ACHN (cell line): Measurements from ENCODE around the gene BRSK2.
"Not testable (repeated sequence)": the region's sequence is repeated elsewhere in the genome, so short reads cannot be mapped to it uniquely, and the experiment has no call there.

Experiments used
- DNase-seq: peaks from one replicate; pipeline ENCODE4 v3.0.0-alpha.2; 2015
- in situ Hi-C: cut with HindIII; loops from 2 replicates; pipeline ENCODE4 v1.10.0; 2017; ENCODE audit warnings: low sequenced_read_pairs, low pct_ligation_motif_present, low pct_unique_long_range_greater_than_20kb

Gene BRSK2

GRCh38 chr11:1402355-1403077, 12.8 kb downstream of the BRSK2 start:
- in situ Hi-C loops, result no loop called here
- no peak for DNase-seq

- in situ Hi-C loops, result no loop called here
- no peak for DNase-seq
Observed at GRCh38 chr11:1403078-1403620, 13.4 kb downstream of the BRSK2 start.

- in situ Hi-C loops, result no loop called here
- no peak for DNase-seq
Observed at GRCh38 chr11:1403721-1404460, 14.2 kb downstream of the BRSK2 start.

- no peak for DNase-seq
- in situ Hi-C loops, result no loop called here
Observed at GRCh38 chr11:1404461-1405185, 14.9 kb downstream of the BRSK2 start.

- in situ Hi-C loops, result no loop called here
- no peak for DNase-seq
Observed at GRCh38 chr11:1405186-1406020, 15.7 kb downstream of the BRSK2 start.

GRCh38 chr11:1406571-1407485, 17.1 kb downstream of the BRSK2 start:
- DNase-seq, result no peak
- in situ Hi-C loops, result no loop called here

- no peak for DNase-seq
- in situ Hi-C loops, result no loop called here
Observed at GRCh38 chr11:1407668-1408067, 17.9 kb downstream of the BRSK2 start.

GRCh38 chr11:1408346-1408745, 18.6 kb downstream of the BRSK2 start:
- no peak for DNase-seq
- in situ Hi-C loops, result no loop called here

- in situ Hi-C loops, result no loop called here
- DNase-seq, result no peak
Observed at GRCh38 chr11:1409108-1409851, 19.5 kb downstream of the BRSK2 start.

GRCh38 chr11:1409852-1410125, 20.1 kb downstream of the BRSK2 start:
- in situ Hi-C loops, DNase-seq: not testable (repeated sequence)

- in situ Hi-C loops, result no loop called here
- no peak for DNase-seq
Observed at GRCh38 chr11:1410366-1411291, 20.9 kb downstream of the BRSK2 start.

- no peak for DNase-seq
- in situ Hi-C loops, result no loop called here
Observed at GRCh38 chr11:1411301-1411700, 21.6 kb downstream of the BRSK2 start.

GRCh38 chr11:1411739-1412138, 22.0 kb downstream of the BRSK2 start:
- in situ Hi-C loops, DNase-seq: not testable (repeated sequence)

GRCh38 chr11:1412377-1413095, 22.8 kb downstream of the BRSK2 start:
- in situ Hi-C loops, result no loop called here
- no peak for DNase-seq

- in situ Hi-C loops, result no loop called here
Observed at GRCh38 chr11:1414650-1415049, 24.9 kb downstream of the BRSK2 start.

More at GRCh38 chr11:1414650-1415049, 24.9 kb downstream of the BRSK2 start:
- DNase-seq, result no peak
